ENCODE data around the gene CDKL5. TPM values are rescaled to one million over a fixed set of nuclear protein-coding genes. Genes with fewer than 3 reads are reported as not detected.

The CDKL5 gene
- total RNA-seq, 1 experiment from 2014 or later, result 7.0 TPM

GRCh38 chrX:18664947-18665346 is 239.5 kb downstream of the CDKL5 start:
- Histone ChIP-seq H3K27me3 (ENCODE audit: control insufficient read depth, insufficient read depth, low read length) (no peaks in the 10 kb centered on the region), H3K4me3 (ENCODE audit: insufficient read depth, low read depth, low read length) (no peak overlapping the region), H3K36me3 (replicated peaks; ENCODE audit: control insufficient read depth, insufficient read depth, low read length) (no peaks in the 10 kb centered on the region)
- peak; percentile 69 for DNase-seq

GRCh38 chrX:18666614-18667013 is 241.2 kb downstream of the CDKL5 start:
- DNase-seq, result no peak
- Histone ChIP-seq H3K27me3 (ENCODE audit: control insufficient read depth, insufficient read depth, low read length) (no peaks in the 10 kb centered on the region), H3K4me3 (ENCODE audit: insufficient read depth, low read depth, low read length) (no peak overlapping the region), H3K36me3 (replicated peaks; ENCODE audit: control insufficient read depth, insufficient read depth, low read length) (no peaks in the 10 kb centered on the region)

- Histone ChIP-seq H3K36me3 (replicated peaks; ENCODE audit: control insufficient read depth, insufficient read depth, low read length) (no peaks in the 10 kb centered on the region), H3K27me3 (ENCODE audit: control insufficient read depth, insufficient read depth, low read length) (no peaks in the 10 kb centered on the region), H3K4me3 (ENCODE audit: insufficient read depth, low read depth, low read length) (no peak overlapping the region)
- no peak for DNase-seq
Observed at GRCh38 chrX:18668071-18668835, 242.8 kb downstream of the CDKL5 start.

- Histone ChIP-seq H3K27me3 (ENCODE audit: control insufficient read depth, insufficient read depth, low read length) (no peaks in the 10 kb centered on the region), H3K4me3 (ENCODE audit: insufficient read depth, low read depth, low read length) (no peak within 1 kb of the TSS), H3K36me3 (replicated peaks; ENCODE audit: control insufficient read depth, insufficient read depth, low read length) (no peaks in the 10 kb centered on the region)
- no peak for DNase-seq
Observed at GRCh38 chrX:18672008-18672407, 246.6 kb downstream of the CDKL5 start, which contains the start of gene RS1. Gene RS1 (minus strand): TSS chrX:18672108. CDS start chrX:18672068, 40 bp downstream.

- peak; percentile 72 for DNase-seq
- H3K4me3 ChIP-seq (ENCODE audit: insufficient read depth, low read depth, low read length), result peak overlapping the region; percentile 59
- no peaks in the 10 kb centered on the region for H3K27me3 ChIP-seq (ENCODE audit: control insufficient read depth, insufficient read depth, low read length)
- H3K36me3 ChIP-seq (replicated peaks; ENCODE audit: control insufficient read depth, insufficient read depth, low read length), result no peaks in the 10 kb centered on the region
Observed at GRCh38 chrX:18674417-18674787, 249.0 kb downstream of the CDKL5 start.

GRCh38 chrX:18674788-18675735 is 249.7 kb downstream of the CDKL5 start:
- Histone ChIP-seq H3K4me3 (ENCODE audit: insufficient read depth, low read depth, low read length) (peak overlapping the region; percentile 59), H3K36me3 (replicated peaks; ENCODE audit: control insufficient read depth, insufficient read depth, low read length) (no peaks in the 10 kb centered on the region), H3K27me3 (ENCODE audit: control insufficient read depth, insufficient read depth, low read length) (no peaks in the 10 kb centered on the region)
- peak; percentile 89 for DNase-seq

- Histone ChIP-seq H3K27me3 (ENCODE audit: control insufficient read depth, insufficient read depth, low read length) (no peaks in the 10 kb centered on the region), H3K4me3 (ENCODE audit: insufficient read depth, low read depth, low read length) (no peak overlapping the region), H3K36me3 (replicated peaks; ENCODE audit: control insufficient read depth, insufficient read depth, low read length) (no peaks in the 10 kb centered on the region)
- no peak for DNase-seq
Observed at GRCh38 chrX:18676050-18676449, 250.6 kb downstream of the CDKL5 start.

GRCh38 chrX:18676470-18676869 is 251.1 kb downstream of the CDKL5 start:
- Histone ChIP-seq H3K4me3 (ENCODE audit: insufficient read depth, low read depth, low read length) (no peak overlapping the region), H3K36me3 (replicated peaks; ENCODE audit: control insufficient read depth, insufficient read depth, low read length) (no peaks in the 10 kb centered on the region), H3K27me3 (ENCODE audit: control insufficient read depth, insufficient read depth, low read length) (no peaks in the 10 kb centered on the region)
- DNase-seq, result peak; percentile 69

GRCh38 chrX:18677161-18677869 is 251.9 kb downstream of the CDKL5 start:
- Histone ChIP-seq H3K4me3 (ENCODE audit: insufficient read depth, low read depth, low read length) (no peak overlapping the region), H3K27me3 (ENCODE audit: control insufficient read depth, insufficient read depth, low read length) (no peaks in the 10 kb centered on the region), H3K36me3 (replicated peaks; ENCODE audit: control insufficient read depth, insufficient read depth, low read length) (no peaks in the 10 kb centered on the region)
- no peak for DNase-seq

- Histone ChIP-seq H3K4me3 (ENCODE audit: insufficient read depth, low read depth, low read length) (no peak overlapping the region), H3K36me3 (replicated peaks; ENCODE audit: control insufficient read depth, insufficient read depth, low read length) (no peaks in the 10 kb centered on the region), H3K27me3 (ENCODE audit: control insufficient read depth, insufficient read depth, low read length) (no peaks in the 10 kb centered on the region)
- no peak for DNase-seq
Observed at GRCh38 chrX:18681996-18682395, 256.6 kb downstream of the CDKL5 start.

- Histone ChIP-seq H3K27me3 (ENCODE audit: control insufficient read depth, insufficient read depth, low read length) (no peaks in the 10 kb centered on the region), H3K4me3 (ENCODE audit: insufficient read depth, low read depth, low read length) (no peak overlapping the region), H3K36me3 (replicated peaks; ENCODE audit: control insufficient read depth, insufficient read depth, low read length) (no peaks in the 10 kb centered on the region)
- no peak for DNase-seq
Observed at GRCh38 chrX:18682979-18683387, 257.6 kb downstream of the CDKL5 start.

- Histone ChIP-seq H3K27me3 (ENCODE audit: control insufficient read depth, insufficient read depth, low read length) (no peaks in the 10 kb centered on the region), H3K36me3 (replicated peaks; ENCODE audit: control insufficient read depth, insufficient read depth, low read length) (no peaks in the 10 kb centered on the region), H3K4me3 (ENCODE audit: insufficient read depth, low read depth, low read length) (no peak overlapping the region)
- no peak for DNase-seq
Observed at GRCh38 chrX:18687856-18688495, 262.6 kb downstream of the CDKL5 start.

- H3K36me3 ChIP-seq (replicated peaks; ENCODE audit: control insufficient read depth, insufficient read depth, low read length), result no peaks in the 10 kb centered on the region
- H3K27me3 ChIP-seq (ENCODE audit: control insufficient read depth, insufficient read depth, low read length), result no peaks in the 10 kb centered on the region
- H3K4me3 ChIP-seq (ENCODE audit: insufficient read depth, low read depth, low read length), result no peak overlapping the region
- no peak for DNase-seq
Observed at GRCh38 chrX:18691431-18691830, 266.0 kb downstream of the CDKL5 start.

- no peak overlapping the region for H3K4me3 ChIP-seq (ENCODE audit: insufficient read depth, low read depth, low read length)
- H3K36me3 ChIP-seq (replicated peaks; ENCODE audit: control insufficient read depth, insufficient read depth, low read length), result no peaks in the 10 kb centered on the region
- no peak for DNase-seq
- H3K27me3 ChIP-seq (ENCODE audit: control insufficient read depth, insufficient read depth, low read length), result no peaks in the 10 kb centered on the region
Observed at GRCh38 chrX:18692541-18692940, 267.1 kb downstream of the CDKL5 start.
